AG09309 (cell line): ENCODE data around the gene RCAN3.

Experiments used
- DNase-seq: peaks from one replicate; pipeline ENCODE4 v3.0.0-alpha.2; 2010; ENCODE audit warnings: low read depth
- H3K4me3 ChIP-seq: 2 replicates; pipeline ENCODE4 v1.5.1; 2011; ENCODE audit warnings: mild to moderate bottlenecking, low read depth, low read length, moderate library complexity; ENCODE audit not compliant: control insufficient read depth
- CTCF ChIP-seq: IDR thresholded peaks from 2 replicates; pipeline ENCODE4 v1.5.1; 2011; ENCODE audit warnings: mild to moderate bottlenecking, low read depth, low read length, inconsistent platforms; ENCODE audit not compliant: insufficient read depth, control insufficient read depth; ENCODE audit errors: missing control alignments

RCAN3 gene

GRCh38 chr1:24463776-24464735 is 38.6 kb upstream of the RCAN3 start:
- no peak overlapping the region for H3K4me3 ChIP-seq
- TF ChIP-seq CTCF, result no peak
- DNase-seq, result peak; percentile 20

GRCh38 chr1:24465099-24465498 is 37.5 kb upstream of the RCAN3 start:
- no peak for TF ChIP-seq CTCF
- H3K4me3 ChIP-seq, result no peak overlapping the region
- DNase-seq, result no peak

GRCh38 chr1:24465638-24466037 is 37.0 kb upstream of the RCAN3 start:
- no peak for TF ChIP-seq CTCF
- DNase-seq, result no peak
- H3K4me3 ChIP-seq, result no peak overlapping the region

- TF ChIP-seq CTCF, result no peak
- DNase-seq, result no peak
- no peak overlapping the region for H3K4me3 ChIP-seq
These were observed 33.8 kb upstream of the RCAN3 start for GRCh38 chr1:24468685-24469316.

DNA sequence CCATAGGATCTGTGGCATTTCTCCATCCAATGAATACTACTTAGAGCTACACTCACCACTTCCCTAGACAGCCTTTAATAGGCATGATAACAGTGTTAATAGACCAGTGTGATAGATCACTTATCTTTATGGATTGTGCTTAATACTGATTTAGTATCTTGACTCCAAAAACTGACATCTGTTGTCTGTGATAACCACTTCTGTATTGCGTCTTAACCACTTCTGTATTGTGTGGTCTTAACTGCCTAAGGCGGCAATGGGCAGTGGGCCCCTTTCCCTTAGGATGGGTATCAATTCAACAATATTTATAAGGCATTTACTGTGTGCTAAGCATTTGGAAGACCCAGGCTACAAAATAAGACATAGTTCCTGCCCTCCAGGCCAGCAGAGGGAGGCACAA is 32.0 kb upstream of the RCAN3 start:
- no peak for TF ChIP-seq CTCF
- DNase-seq, result no peak
- H3K4me3 ChIP-seq, result no peak overlapping the region

- DNase-seq, result no peak
- TF ChIP-seq CTCF, result no peak
- no peak overlapping the region for H3K4me3 ChIP-seq
These were observed 29.9 kb upstream of the RCAN3 start for GRCh38 chr1:24472527-24473251.
